ENCODE data around the gene ATP1B1.
A peak's percentile ranks its signal among the peaks of the same experiment; 100 is the strongest.

The ATP1B1 gene

GRCh38 chr1:169105434-169106094 is 926 bp upstream of the ATP1B1 start:
- H3K4me1 Mint-ChIP-seq (ENCODE audit: low read depth), result peaks cover 37% of the 10 kb centered on the region
- no peak overlapping the region for H3K27ac Mint-ChIP-seq
- H3K36me3 Mint-ChIP-seq (ENCODE audit: low read depth), result no peaks in the 10 kb centered on the region
- no peaks in the 10 kb centered on the region for H3K9me3 Mint-ChIP-seq
- H3K4me3 Mint-ChIP-seq, result peak overlapping the region; percentile 85
- H3K27me3 Mint-ChIP-seq, result peaks cover 17% of the 10 kb centered on the region

- H3K4me1 Mint-ChIP-seq (ENCODE audit: low read depth), result peaks cover 39% of the 10 kb centered on the region
- peak overlapping the region; percentile 91 for H3K27ac Mint-ChIP-seq
- peak overlapping the region; percentile 86 for H3K4me3 Mint-ChIP-seq
- H3K36me3 Mint-ChIP-seq (ENCODE audit: low read depth), result peaks cover 4% of the 10 kb centered on the region
- peaks cover 19% of the 10 kb centered on the region for H3K27me3 Mint-ChIP-seq
- H3K9me3 Mint-ChIP-seq, result no peaks in the 10 kb centered on the region
Measured at GRCh38 chr1:169106921-169107602, 572 bp downstream of the ATP1B1 start.

DNA sequence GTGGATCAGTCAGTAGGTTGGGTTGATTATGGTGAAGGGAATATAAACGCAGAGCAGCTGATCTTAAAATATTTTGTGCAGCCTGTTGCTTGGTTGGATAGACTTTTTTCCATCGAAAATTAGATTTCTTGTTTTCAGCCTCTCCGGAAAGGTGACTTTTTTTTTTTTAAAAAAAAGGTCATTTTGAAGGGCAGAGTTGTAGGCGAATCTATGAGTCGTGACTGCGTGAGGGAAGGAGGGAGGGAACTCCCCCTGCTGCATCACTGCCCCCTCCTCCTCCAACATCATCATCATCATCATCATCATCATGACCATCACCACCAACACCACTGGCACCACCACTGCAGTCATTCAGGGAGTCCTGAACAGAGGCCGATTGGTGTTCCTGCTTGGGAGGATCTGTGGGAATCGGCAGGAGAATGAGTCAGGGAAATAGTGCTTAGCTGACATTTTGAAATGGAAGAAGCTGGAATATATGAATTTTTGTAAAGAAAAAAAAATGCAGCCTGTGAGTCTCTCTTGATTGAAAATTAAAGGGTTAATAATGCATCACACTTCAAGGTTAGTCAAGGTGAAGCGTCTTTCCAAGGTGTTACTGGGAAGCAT is 1.2 kb downstream of the ATP1B1 start:
- Mint-ChIP-seq H3K9me3 (no peaks in the 10 kb centered on the region), H3K36me3 (ENCODE audit: low read depth) (peaks cover 10% of the 10 kb centered on the region), H3K27me3 (peaks cover 19% of the 10 kb centered on the region), H3K4me3 (peak overlapping the region; percentile 86), H3K4me1 (ENCODE audit: low read depth) (peaks cover 39% of the 10 kb centered on the region), H3K27ac (peak overlapping the region; percentile 91)

DNA sequence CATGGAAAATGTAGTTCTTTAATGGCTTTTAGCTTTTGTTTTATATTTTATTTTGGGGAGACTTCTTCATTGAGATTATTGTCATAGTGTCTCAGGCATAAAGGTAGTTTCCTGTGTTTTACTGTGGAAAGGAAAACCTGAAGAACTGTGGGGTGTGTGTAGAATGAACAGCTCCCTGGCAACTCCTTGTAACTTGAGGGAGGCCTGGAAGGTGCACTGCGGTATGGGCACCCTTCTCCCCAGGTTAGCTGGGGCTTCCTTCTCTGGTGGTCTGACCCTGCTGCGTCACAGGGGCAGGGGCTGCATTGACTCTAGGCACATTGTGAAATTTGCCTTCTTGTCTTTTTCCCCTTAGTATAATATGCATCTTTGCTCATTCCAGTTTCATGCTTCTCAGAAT is 1.7 kb downstream of the ATP1B1 start:
- Mint-ChIP-seq H3K36me3 (ENCODE audit: low read depth) (peaks cover 10% of the 10 kb centered on the region), H3K9me3 (no peaks in the 10 kb centered on the region), H3K4me3 (peak overlapping the region; percentile 86), H3K4me1 (ENCODE audit: low read depth) (peaks cover 39% of the 10 kb centered on the region), H3K27me3 (peaks cover 19% of the 10 kb centered on the region), H3K27ac (peak overlapping the region; percentile 91)

DNA sequence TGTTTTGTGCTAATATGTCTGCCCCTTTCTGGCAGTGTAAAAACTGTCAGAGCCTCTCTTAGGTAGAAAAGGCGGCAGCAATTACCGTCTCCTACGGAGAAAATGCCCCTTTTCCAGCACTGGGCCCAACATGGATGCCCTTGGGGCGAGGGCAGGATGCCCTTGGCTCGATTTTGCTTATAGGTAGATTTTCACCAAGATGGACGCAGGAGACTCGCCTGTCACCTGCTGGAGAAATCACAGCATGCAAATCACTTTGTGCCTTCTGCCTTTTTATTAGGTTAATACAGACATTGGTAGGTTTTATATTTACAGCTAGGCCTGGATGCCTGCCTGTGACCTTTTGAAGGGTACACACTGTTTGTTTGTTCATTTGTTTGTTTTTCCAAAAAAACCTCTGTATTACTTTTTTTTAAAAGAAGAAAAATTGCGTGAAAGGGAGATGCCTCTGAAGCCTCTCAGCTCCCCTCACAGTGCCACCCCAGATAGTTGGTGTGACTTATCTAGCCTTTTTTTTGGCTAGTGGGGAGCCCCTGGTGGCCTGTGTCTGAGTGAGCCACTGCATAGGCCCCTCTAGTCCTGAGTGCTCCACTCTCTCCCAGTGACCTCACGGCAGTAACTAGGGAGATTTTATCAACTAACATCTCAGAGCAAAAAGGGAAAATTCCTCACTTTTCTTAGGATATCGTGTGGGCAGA is 2.5 kb downstream of the ATP1B1 start:
- Mint-ChIP-seq H3K4me3 (peak overlapping the region; percentile 45), H3K9me3 (no peaks in the 10 kb centered on the region), H3K27ac (peak overlapping the region; percentile 91), H3K27me3 (peaks cover 19% of the 10 kb centered on the region), H3K4me1 (ENCODE audit: low read depth) (peaks cover 39% of the 10 kb centered on the region), H3K36me3 (ENCODE audit: low read depth) (peaks cover 10% of the 10 kb centered on the region)

DNA sequence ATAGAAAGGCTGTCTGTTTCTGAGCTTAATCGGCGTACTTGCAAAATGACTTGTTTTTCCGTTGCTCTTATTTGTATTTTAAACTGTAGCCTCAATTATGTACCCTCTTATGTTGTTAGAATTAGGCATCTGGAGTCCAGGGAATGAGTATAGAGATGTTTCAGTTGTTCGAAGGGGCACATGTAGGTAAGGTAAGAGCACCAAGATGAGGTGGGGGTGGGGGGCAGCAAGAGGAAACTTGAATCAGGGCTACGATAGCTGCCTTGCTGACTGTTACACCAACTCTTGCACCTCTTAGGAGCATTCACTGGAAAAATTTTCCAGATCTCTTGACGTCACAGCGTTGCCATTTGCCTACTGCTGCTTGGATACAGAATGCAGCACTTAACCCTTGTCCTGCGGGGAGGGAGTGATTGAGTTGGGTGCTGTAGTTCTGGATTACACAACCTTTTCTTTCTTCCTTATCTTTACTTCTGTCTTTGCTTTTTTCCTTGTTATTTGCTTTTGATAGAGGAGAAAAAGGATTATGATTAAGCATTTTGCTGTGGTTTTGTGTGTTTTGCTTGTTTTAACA is 3.2 kb downstream of the ATP1B1 start:
- Mint-ChIP-seq H3K4me1 (ENCODE audit: low read depth) (peaks cover 39% of the 10 kb centered on the region), H3K27me3 (peaks cover 19% of the 10 kb centered on the region), H3K36me3 (ENCODE audit: low read depth) (peaks cover 15% of the 10 kb centered on the region), H3K9me3 (no peaks in the 10 kb centered on the region), H3K4me3 (peak overlapping the region; percentile 45), H3K27ac (peak overlapping the region; percentile 38)

DNA sequence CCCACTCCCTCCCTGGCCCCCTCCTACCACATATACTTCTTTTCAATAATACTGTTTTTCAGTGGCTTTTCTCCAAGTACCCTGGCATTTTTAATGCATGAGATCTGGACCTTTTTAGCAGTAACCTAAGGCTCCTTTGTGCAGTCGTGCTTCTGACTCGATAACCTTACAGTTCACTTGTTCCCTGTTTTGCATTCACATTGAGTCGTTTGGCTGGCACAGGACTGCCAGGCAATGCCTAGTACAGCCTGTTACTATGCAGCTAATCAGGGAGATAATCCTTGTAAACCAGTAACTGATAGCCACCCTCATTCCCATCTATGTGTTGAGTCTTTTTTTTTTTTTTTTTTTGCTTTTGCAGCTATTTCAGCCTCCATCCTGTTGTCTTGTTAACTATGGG is 3.7 kb downstream of the ATP1B1 start:
- Mint-ChIP-seq H3K4me3 (no peak overlapping the region), H3K36me3 (ENCODE audit: low read depth) (peaks cover 16% of the 10 kb centered on the region), H3K27me3 (peaks cover 19% of the 10 kb centered on the region), H3K4me1 (ENCODE audit: low read depth) (peaks cover 39% of the 10 kb centered on the region), H3K27ac (no peak overlapping the region), H3K9me3 (no peaks in the 10 kb centered on the region)

GRCh38 chr1:169110689-169111447 is 4.4 kb downstream of the ATP1B1 start:
- peaks cover 40% of the 10 kb centered on the region for H3K4me1 Mint-ChIP-seq (ENCODE audit: low read depth)
- peaks cover 19% of the 10 kb centered on the region for H3K27me3 Mint-ChIP-seq
- H3K9me3 Mint-ChIP-seq, result no peaks in the 10 kb centered on the region
- no peak overlapping the region for H3K27ac Mint-ChIP-seq
- no peak overlapping the region for H3K4me3 Mint-ChIP-seq
- H3K36me3 Mint-ChIP-seq (ENCODE audit: low read depth), result peaks cover 16% of the 10 kb centered on the region

GRCh38 chr1:169111472-169111871 is 5.0 kb downstream of the ATP1B1 start:
- no peak overlapping the region for H3K27ac Mint-ChIP-seq
- peaks cover 16% of the 10 kb centered on the region for H3K36me3 Mint-ChIP-seq (ENCODE audit: low read depth)
- H3K4me1 Mint-ChIP-seq (ENCODE audit: low read depth), result peaks cover 46% of the 10 kb centered on the region
- peaks cover 19% of the 10 kb centered on the region for H3K27me3 Mint-ChIP-seq
- no peaks in the 10 kb centered on the region for H3K9me3 Mint-ChIP-seq
- no peak overlapping the region for H3K4me3 Mint-ChIP-seq

DNA sequence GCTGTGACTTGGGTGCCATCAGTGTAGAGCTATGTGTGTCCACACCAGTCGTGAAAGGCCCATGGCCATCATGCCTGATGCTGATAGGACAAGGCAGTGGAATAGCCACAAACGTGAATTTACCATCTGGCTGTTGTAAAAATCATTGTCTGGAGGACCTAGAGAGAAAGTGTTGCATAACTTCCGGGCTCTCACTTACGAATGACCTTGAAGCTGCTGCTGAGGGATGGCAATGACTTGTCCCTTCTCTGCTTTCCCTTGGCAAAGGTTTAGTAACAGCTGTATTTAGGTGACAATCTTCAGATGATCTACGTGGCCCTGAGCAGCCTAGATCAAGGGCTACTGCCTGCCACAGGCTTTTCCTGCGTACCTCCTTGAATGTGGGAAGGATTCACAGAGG is 5.8 kb downstream of the ATP1B1 start:
- no peaks in the 10 kb centered on the region for H3K9me3 Mint-ChIP-seq
- peaks cover 16% of the 10 kb centered on the region for H3K36me3 Mint-ChIP-seq (ENCODE audit: low read depth)
- H3K27me3 Mint-ChIP-seq, result peaks cover 16% of the 10 kb centered on the region
- no peak overlapping the region for H3K27ac Mint-ChIP-seq
- peaks cover 49% of the 10 kb centered on the region for H3K4me1 Mint-ChIP-seq (ENCODE audit: low read depth)
- H3K4me3 Mint-ChIP-seq, result no peak overlapping the region

- Mint-ChIP-seq H3K9me3 (no peaks in the 10 kb centered on the region), H3K4me3 (no peak overlapping the region), H3K27ac (no peak overlapping the region), H3K36me3 (ENCODE audit: low read depth) (peaks cover 16% of the 10 kb centered on the region), H3K27me3 (peaks cover 11% of the 10 kb centered on the region), H3K4me1 (ENCODE audit: low read depth) (peaks cover 34% of the 10 kb centered on the region)
Measured at GRCh38 chr1:169113613-169114119, 7.2 kb downstream of the ATP1B1 start.

- H3K27ac Mint-ChIP-seq, result no peak overlapping the region
- no peaks in the 10 kb centered on the region for H3K9me3 Mint-ChIP-seq
- no peaks in the 10 kb centered on the region for H3K27me3 Mint-ChIP-seq
- H3K4me1 Mint-ChIP-seq (ENCODE audit: low read depth), result peaks cover 14% of the 10 kb centered on the region
- H3K36me3 Mint-ChIP-seq (ENCODE audit: low read depth), result peaks cover 16% of the 10 kb centered on the region
- peak overlapping the region; percentile 3 for H3K4me3 Mint-ChIP-seq
Measured at GRCh38 chr1:169115891-169116585, 9.5 kb downstream of the ATP1B1 start.

DNA sequence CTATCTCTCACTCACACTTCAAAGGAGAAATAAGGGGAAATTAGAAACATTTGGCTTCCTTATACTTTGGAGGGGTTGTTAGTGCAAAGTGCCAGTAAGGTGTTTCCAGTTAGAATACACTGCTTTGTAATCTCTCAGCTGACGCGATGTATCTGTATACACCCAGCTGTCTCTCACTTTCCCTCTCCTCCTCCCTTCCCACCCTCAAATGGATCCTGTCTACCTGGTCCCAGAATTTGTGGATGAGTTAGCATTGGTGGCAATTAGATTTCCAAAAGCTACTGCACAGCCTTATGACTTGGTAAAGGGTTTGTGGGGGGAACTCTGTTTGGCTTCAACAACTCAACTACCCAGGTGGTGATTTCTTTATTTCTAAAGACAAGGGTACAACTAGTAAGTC is 10.5 kb downstream of the ATP1B1 start:
- Mint-ChIP-seq H3K9me3 (no peaks in the 10 kb centered on the region), H3K4me1 (ENCODE audit: low read depth) (peaks cover 14% of the 10 kb centered on the region)

More for the DNA sequence above, 10.5 kb downstream of the ATP1B1 start:
- H3K4me3 Mint-ChIP-seq, result no peak overlapping the region
- no peak overlapping the region for H3K27ac Mint-ChIP-seq
- no peaks in the 10 kb centered on the region for H3K27me3 Mint-ChIP-seq
- peaks cover 12% of the 10 kb centered on the region for H3K36me3 Mint-ChIP-seq (ENCODE audit: low read depth)
